Measurements from ENCODE around the gene RAB40C.

The RAB40C gene

DNA sequence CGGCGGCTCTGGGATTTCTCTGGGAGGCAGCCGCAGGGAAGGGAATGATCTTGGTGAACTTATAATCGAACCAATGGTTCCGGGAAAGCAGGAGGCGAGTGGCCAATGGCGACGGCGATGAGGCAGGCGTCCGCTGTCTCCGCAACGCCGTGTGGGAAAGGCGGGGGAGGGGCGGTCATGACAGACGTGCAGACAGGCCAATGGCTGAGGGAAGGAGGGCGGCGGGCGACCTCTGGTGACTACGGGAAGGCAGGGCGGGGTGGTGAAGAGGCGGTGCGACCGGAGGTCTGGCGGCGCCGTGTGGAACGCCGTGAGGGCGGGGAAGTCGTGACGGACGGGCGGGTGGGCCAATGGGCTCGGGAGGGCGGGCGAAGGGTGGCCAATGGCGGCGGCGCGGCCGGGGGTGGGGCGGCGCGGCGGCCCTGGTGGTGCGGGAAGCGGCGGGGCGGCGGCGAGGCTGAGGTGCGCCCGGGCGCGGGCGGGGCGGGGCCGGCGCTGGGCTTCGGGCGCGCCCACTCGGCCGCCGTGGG is at the start of gene RAB40C:
Gene RAB40C, plus strand, starts transcription at position 409 of the 530 bp plus-strand sequence. CDS start 226 bp downstream, outside the sequence.
- Mint-ChIP-seq H3K27me3 (no peaks in the 10 kb centered on the region), H3K4me1 (peaks cover 31% of the 10 kb centered on the region), H3K4me3 (peak within 1 kb of the TSS; percentile 95), H3K27ac (peak within 1 kb of the TSS; percentile 100), H3K9me3 (no peaks in the 10 kb centered on the region), H3K36me3 (no peaks in the 10 kb centered on the region)

DNA sequence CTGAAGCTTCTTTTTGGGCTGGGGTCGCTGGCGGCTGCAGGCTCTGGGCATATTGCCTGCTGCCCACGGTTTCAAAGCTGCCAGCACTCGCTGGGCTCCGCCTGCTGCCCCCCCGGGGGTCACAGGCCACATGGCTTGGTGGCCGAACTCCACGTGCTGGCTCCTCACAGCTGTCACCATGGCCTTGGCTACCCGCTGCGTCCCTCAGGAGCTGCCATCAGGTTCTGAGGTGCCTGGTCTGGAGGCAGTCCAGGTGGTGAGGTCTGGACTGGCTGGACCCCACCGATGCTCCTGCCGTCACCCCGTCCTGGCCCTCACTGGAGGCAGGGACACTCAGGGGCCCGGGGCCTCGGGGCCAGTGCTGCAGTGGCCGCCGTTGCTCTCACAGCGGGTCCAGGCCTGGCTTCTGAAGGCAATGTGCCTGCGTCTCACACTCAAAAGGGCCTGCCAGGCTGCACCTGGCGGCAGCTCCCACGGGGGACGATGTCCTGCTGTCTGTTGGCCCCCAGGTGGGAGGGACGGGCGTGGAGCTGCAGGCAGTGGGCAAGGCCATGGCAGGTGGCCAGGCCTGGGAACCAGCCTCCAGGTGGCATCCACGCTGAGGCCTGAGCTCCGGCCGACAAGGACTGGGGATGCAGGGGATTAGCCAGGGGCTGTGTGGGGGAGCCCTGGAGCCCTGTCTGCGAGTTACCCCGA is 49.1 kb upstream of the RAB40C start:
- no peak overlapping the region for H3K4me3 Mint-ChIP-seq
- no peaks in the 10 kb centered on the region for H3K9me3 Mint-ChIP-seq
- H3K27ac Mint-ChIP-seq: no peak overlapping the region
- no peaks in the 10 kb centered on the region for H3K27me3 Mint-ChIP-seq
- H3K36me3 Mint-ChIP-seq: no peaks in the 10 kb centered on the region
- no peaks in the 10 kb centered on the region for H3K4me1 Mint-ChIP-seq

- no peaks in the 10 kb centered on the region for H3K27me3 Mint-ChIP-seq
- H3K9me3 Mint-ChIP-seq: no peaks in the 10 kb centered on the region
- H3K27ac Mint-ChIP-seq: no peak overlapping the region
- no peaks in the 10 kb centered on the region for H3K36me3 Mint-ChIP-seq
- no peaks in the 10 kb centered on the region for H3K4me1 Mint-ChIP-seq
- H3K4me3 Mint-ChIP-seq: no peak overlapping the region
These were observed 46.3 kb upstream of the RAB40C start for GRCh38 chr16:543301-544164.

DNA sequence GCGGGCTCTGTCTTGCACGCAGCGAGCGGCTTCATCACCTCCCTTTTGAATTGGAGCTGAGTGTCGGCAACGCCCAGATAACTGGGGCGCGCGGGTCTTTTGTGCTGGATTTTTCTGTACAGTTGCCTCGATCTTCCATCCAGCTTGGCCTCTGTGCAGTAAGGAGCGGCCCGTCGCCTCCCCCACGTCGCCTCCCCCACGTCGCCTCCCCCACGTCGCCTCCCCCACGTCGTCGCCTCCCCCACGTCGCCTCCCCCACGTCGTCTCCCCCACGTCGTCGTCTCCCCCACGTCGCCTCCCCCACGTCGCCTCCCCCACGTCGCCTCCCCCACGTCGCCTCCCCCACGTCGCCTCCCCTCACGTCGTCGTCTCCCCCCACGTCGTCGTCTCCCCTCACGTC is 45.3 kb upstream of the RAB40C start:
- H3K27ac Mint-ChIP-seq: no peak overlapping the region
- no peaks in the 10 kb centered on the region for H3K9me3 Mint-ChIP-seq
- no peak overlapping the region for H3K4me3 Mint-ChIP-seq
- no peaks in the 10 kb centered on the region for H3K4me1 Mint-ChIP-seq
- no peaks in the 10 kb centered on the region for H3K27me3 Mint-ChIP-seq
- no peaks in the 10 kb centered on the region for H3K36me3 Mint-ChIP-seq

- Mint-ChIP-seq H3K27ac (no peak overlapping the region), H3K27me3 (no peaks in the 10 kb centered on the region), H3K9me3 (no peaks in the 10 kb centered on the region), H3K36me3 (no peaks in the 10 kb centered on the region), H3K4me1 (no peaks in the 10 kb centered on the region), H3K4me3 (no peak overlapping the region)
These were observed 42.7 kb upstream of the RAB40C start for GRCh38 chr16:546909-547770.

DNA sequence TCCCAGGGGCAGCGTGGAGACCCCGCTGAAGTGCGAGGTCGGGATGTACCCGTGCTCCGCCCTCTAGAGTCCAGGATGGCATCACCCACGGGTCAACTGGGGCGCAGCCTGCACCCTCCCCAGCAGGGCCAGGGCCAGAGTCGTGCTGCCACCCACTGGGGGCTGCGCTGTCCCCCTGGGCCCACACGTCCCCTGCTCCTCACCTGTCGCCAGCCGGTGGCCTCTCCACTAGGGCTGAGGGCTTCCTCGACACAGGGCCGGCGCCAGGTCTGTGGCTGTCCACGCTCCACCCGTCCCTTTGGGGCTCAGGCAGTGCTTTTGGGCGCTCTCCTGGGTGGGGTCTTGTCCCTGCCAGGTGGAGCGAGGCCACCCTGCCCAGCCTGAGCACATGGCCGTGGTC is 41.3 kb upstream of the RAB40C start:
- Mint-ChIP-seq H3K36me3 (no peaks in the 10 kb centered on the region), H3K4me1 (no peaks in the 10 kb centered on the region), H3K9me3 (no peaks in the 10 kb centered on the region), H3K27ac (no peak overlapping the region), H3K27me3 (no peaks in the 10 kb centered on the region), H3K4me3 (no peak overlapping the region)

GRCh38 chr16:549544-550263 is 40.2 kb upstream of the RAB40C start:
- no peak overlapping the region for H3K4me3 Mint-ChIP-seq
- no peaks in the 10 kb centered on the region for H3K9me3 Mint-ChIP-seq
- no peaks in the 10 kb centered on the region for H3K36me3 Mint-ChIP-seq
- H3K27me3 Mint-ChIP-seq: no peaks in the 10 kb centered on the region
- no peak overlapping the region for H3K27ac Mint-ChIP-seq
- H3K4me1 Mint-ChIP-seq: no peaks in the 10 kb centered on the region

DNA sequence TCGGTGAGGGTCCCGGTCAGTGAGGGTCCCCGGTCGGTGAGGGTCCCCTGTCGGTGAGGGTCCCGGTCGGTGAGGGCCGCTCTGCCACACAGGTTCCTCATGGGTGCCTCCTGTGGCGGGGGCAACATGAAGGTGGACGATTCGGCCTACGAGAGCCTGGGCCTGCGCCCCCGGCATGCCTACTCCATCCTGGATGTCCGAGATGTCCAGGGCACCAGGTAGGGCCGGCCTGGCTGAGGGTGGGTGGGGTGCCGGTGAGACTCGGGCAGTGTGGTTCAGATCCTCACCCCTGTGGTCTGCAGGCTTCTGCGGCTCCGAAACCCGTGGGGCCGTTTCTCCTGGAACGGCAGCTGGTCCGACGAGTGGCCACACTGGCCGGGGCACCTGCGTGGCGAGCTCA is 38.7 kb upstream of the RAB40C start:
- Mint-ChIP-seq H3K36me3 (no peaks in the 10 kb centered on the region), H3K27me3 (no peaks in the 10 kb centered on the region), H3K27ac (no peak overlapping the region), H3K4me1 (no peaks in the 10 kb centered on the region), H3K4me3 (no peak overlapping the region), H3K9me3 (no peaks in the 10 kb centered on the region)

- H3K36me3 Mint-ChIP-seq: no peaks in the 10 kb centered on the region
These were observed 37.7 kb upstream of the RAB40C start for GRCh38 chr16:552171-552570.

GRCh38 chr16:553601-554296 is 36.1 kb upstream of the RAB40C start:
- peaks cover 4% of the 10 kb centered on the region for H3K27me3 Mint-ChIP-seq
- H3K4me3 Mint-ChIP-seq: no peak overlapping the region
- H3K9me3 Mint-ChIP-seq: no peaks in the 10 kb centered on the region
- no peak overlapping the region for H3K27ac Mint-ChIP-seq
- no peaks in the 10 kb centered on the region for H3K4me1 Mint-ChIP-seq
- no peaks in the 10 kb centered on the region for H3K36me3 Mint-ChIP-seq

More at GRCh38 chr16:552171-552570, 37.7 kb upstream of the RAB40C start:
- H3K4me3 Mint-ChIP-seq: no peak overlapping the region
- H3K27me3 Mint-ChIP-seq: no peaks in the 10 kb centered on the region
- H3K4me1 Mint-ChIP-seq: no peaks in the 10 kb centered on the region
- no peak overlapping the region for H3K27ac Mint-ChIP-seq
- no peaks in the 10 kb centered on the region for H3K9me3 Mint-ChIP-seq

DNA sequence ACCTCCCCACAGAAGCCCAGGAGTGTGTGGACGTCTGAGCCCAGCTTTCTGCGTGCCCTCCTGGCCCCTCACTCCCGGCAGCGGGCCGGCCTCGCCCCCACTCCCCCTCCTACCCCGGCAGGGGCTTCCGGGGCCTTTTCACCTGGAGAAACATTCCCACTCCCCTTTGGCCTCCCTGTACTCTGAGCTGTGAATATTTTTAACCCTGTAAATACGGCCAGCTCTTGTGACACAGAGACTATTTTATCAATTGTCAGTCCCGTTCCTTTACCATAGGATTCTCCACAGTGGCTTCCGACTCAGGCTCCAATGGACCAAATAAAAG is 35.6 kb upstream of the RAB40C start:
- H3K27me3 Mint-ChIP-seq: peaks cover 4% of the 10 kb centered on the region
- H3K4me1 Mint-ChIP-seq: no peaks in the 10 kb centered on the region
- H3K9me3 Mint-ChIP-seq: no peaks in the 10 kb centered on the region
- H3K27ac Mint-ChIP-seq: no peak overlapping the region
- no peak overlapping the region for H3K4me3 Mint-ChIP-seq
- H3K36me3 Mint-ChIP-seq: no peaks in the 10 kb centered on the region

- Mint-ChIP-seq H3K27ac (no peak overlapping the region), H3K27me3 (peaks cover 4% of the 10 kb centered on the region), H3K36me3 (no peaks in the 10 kb centered on the region), H3K4me3 (no peak overlapping the region), H3K9me3 (no peaks in the 10 kb centered on the region), H3K4me1 (no peaks in the 10 kb centered on the region)
These were observed 35.1 kb upstream of the RAB40C start for GRCh38 chr16:554640-555365.

DNA sequence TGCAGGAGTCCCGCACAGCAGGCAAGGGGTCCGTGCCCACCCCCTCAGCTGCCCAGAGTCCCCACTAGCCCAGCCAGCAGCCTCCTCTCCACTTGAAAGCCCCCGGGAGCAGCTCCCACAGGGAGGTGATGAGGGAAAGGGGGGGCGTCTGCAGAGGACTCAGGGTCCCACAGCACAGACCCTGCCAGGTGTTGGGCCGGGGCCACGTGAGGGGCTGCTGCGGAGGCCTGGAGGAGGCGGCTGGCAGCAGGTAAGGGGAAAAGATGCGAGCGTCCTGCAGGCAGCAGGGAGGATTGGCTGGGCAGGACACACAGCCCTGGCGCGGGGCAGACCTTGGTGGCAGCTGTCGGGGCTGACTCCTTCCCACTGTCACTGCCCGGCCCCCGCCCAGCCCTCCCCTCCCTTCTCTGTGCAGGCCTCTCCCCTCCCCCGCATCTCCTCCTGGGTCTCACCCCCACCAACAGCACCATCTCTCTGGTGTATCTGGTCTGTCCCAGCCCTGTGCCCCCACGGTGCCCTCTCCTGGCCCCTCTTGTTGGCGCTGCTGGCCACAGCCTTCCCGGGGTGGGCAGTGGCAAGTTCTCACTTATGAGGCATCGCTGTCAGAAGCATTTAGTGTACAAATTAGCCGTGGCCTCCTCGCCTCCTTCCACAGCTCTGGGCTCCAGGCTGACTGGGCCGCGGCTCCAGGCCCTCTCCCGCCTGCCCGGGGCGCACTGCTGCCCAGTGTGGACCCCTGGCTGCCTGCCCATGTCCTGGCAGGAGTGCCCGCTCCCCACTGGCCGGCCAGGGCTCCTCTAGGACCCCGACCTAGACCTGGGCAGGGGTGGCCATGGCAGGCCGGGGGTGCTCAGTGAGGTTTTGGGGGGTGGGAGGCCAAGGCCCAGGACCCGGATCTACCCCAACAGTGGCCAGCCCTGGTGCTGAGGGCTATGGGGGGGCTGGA is 34.1 kb upstream of the RAB40C start:
- H3K9me3 Mint-ChIP-seq: no peaks in the 10 kb centered on the region
- H3K36me3 Mint-ChIP-seq: no peaks in the 10 kb centered on the region
- H3K27ac Mint-ChIP-seq: no peak overlapping the region
- peaks cover 4% of the 10 kb centered on the region for H3K27me3 Mint-ChIP-seq
- no peak overlapping the region for H3K4me3 Mint-ChIP-seq
- H3K4me1 Mint-ChIP-seq: no peaks in the 10 kb centered on the region

Measured in activated naive CD4-positive, alpha-beta T cell treated with anti-CD3 and anti-CD28 coated beads, Interleukin-2, amount 50 U/mL, for 24 hours (primary cell).